Tibial nerve (tissue), 4 donors: ENCODE measurements around the gene COL27A1. TPM values are rescaled to one million over a fixed set of nuclear protein-coding genes. Genes with fewer than 3 reads are reported as not detected.

Source experiments
- DNase-seq, 2 donors: peaks; one replicate each; pipeline ENCODE4 v3.0.0-alpha.2; 2019; ENCODE audit warnings: low spot score in 2 of 2
- H3K27ac ChIP-seq, 4 donors: fragments of 200-600 bp; sonication (generic) in 3 of 4; one replicate each; pipeline ENCODE4 v1.5.1; 2017 to 2019; ENCODE audit warnings: mild to moderate bottlenecking in 1 of 4
- H3K27me3 ChIP-seq, 2 donors: fragments of 200-600 bp; sonication (generic) in 1 of 2; one replicate each; pipeline versions ENCODE4 v1.5.1 to v1.6.0; 2017 to 2019
- H3K36me3 ChIP-seq, 3 donors: fragments of 200-600 bp; sonication (generic); one replicate each; pipeline ENCODE4 v1.5.1; 2018 to 2019
- H3K4me1 ChIP-seq, 4 donors: fragments of 200-600 bp; sonication (generic) in 3 of 4; one replicate each; pipeline ENCODE4 v1.5.1; 2017 to 2019
- H3K4me3 ChIP-seq, 4 donors: fragments of 200-600 bp; sonication (generic) in 3 of 4; one replicate each; pipeline ENCODE4 v1.5.1; 2017 to 2019; ENCODE audit warnings: mild to moderate bottlenecking in 1 of 4, moderate library complexity in 1 of 4
- H3K9me3 ChIP-seq, 4 donors: fragments of 200-600 bp; sonication (generic) in 3 of 4; one replicate each; pipeline ENCODE4 v1.5.1; 2017 to 2019
- CTCF ChIP-seq, 5 experiments: fragments of 200-600 bp in 3 of 5; fragments of 450-650 bp in 2 of 5; sonication (generic) in 3 of 5; IDR thresholded peaks; one replicate each; pipeline ENCODE4 v1.5.1; 2016 to 2019; ENCODE audit warnings: antibody characterized with exemption in 5 of 5, mild to moderate bottlenecking in 3 of 5, moderate library complexity in 2 of 5
- EP300 ChIP-seq, 2 donors: sonication (generic); formaldehyde crosslinking; IDR thresholded peaks; one replicate each; pipeline ENCODE4 v1.6.1; 2017; ENCODE audit warnings: antibody characterized with exemption in 2 of 2, mild to moderate bottlenecking in 1 of 2
- POLR2A ChIP-seq, 2 donors: fragments of 450-650 bp; IDR thresholded peaks; one replicate each; pipeline ENCODE4 v1.6.1; 2017; ENCODE audit warnings: antibody characterized with exemption in 2 of 2, mild to moderate bottlenecking in 2 of 2, moderate library complexity in 2 of 2
- WGBS, 2 donors: methylation state at CpG; one replicate each; pipeline ENCODE4 v1.1.5; 2018; 5-methylcytosine and 5-hydroxymethylcytosine counted together
- total RNA-seq, 4 donors: library from RNA; depleted of rRNA; stranded (reverse); fragments of >200 nt; gene quantifications; one replicate each; pipeline ENCODE4 v1.1.0, GENCODE V29; 2016

The COL27A1 gene
- total RNA-seq, 4 donors from 2014 or later, result 14.9 to 55.8 (median 27.7) TPM

- no peak overlapping the region for H3K4me3 ChIP-seq
- DNase-seq, result no peak
- TF ChIP-seq POLR2A (IDR thresholded peaks at IDR 0.05) (no peak), EP300 (IDR thresholded peaks at IDR 0.05) (no peak), CTCF (IDR thresholded peaks at IDR 0.05) (no peak)
- H3K27me3 ChIP-seq, result no peaks in the 10 kb centered on the region
- H3K9me3 ChIP-seq, result no peaks in the 10 kb centered on the region
- H3K27ac ChIP-seq, result peak overlapping the region in 2 of 4 donors; percentile 56 to 60
- WGBS, 2 donors, result 68 to 77% methylated on average over 6 to 10 of the region's 10 CpGs
- H3K4me1 ChIP-seq, result peaks cover 0 to 73% (median 34%) of the 10 kb centered on the region in 4 donors
- H3K36me3 ChIP-seq, result no peaks in the 10 kb centered on the region
Measured at GRCh38 chr9:114178756-114179450, 23.6 kb downstream of the COL27A1 start.

- WGBS, 2 donors, result 90 to 96% methylated on average over 2 of the region's 2 CpGs
- no peaks in the 10 kb centered on the region for H3K27me3 ChIP-seq
- H3K9me3 ChIP-seq, result no peaks in the 10 kb centered on the region
- no peak for TF ChIP-seq POLR2A (IDR thresholded peaks at IDR 0.05)
- no peak for TF ChIP-seq CTCF (IDR thresholded peaks at IDR 0.05)
- TF ChIP-seq EP300 (IDR thresholded peaks at IDR 0.05), result no peak
- peak overlapping the region in 2 of 4 donors; percentile 56 to 75 for H3K27ac ChIP-seq
- DNase-seq, result no peak
- H3K36me3 ChIP-seq, result no peaks in the 10 kb centered on the region
- H3K4me1 ChIP-seq, result peaks cover 0 to 71% (median 28%) of the 10 kb centered on the region in 4 donors
- no peak overlapping the region for H3K4me3 ChIP-seq
Measured at GRCh38 chr9:114179516-114179915, 24.2 kb downstream of the COL27A1 start.

- no peak for DNase-seq
- TF ChIP-seq EP300 (IDR thresholded peaks at IDR 0.05) (no peak), CTCF (IDR thresholded peaks at IDR 0.05) (no peak), POLR2A (IDR thresholded peaks at IDR 0.05) (no peak)
- Histone ChIP-seq H3K4me1 (peaks cover 0 to 69% (median 17%) of the 10 kb centered on the region in 4 donors), H3K9me3 (no peaks in the 10 kb centered on the region), H3K36me3 (no peaks in the 10 kb centered on the region), H3K4me3 (no peak overlapping the region), H3K27ac (peak overlapping the region in 2 of 4 donors; percentile 74 to 75), H3K27me3 (no peaks in the 10 kb centered on the region)
- WGBS, 2 donors, result 17 to 19% methylated on average over 14 of the region's 14 CpGs
Measured at GRCh38 chr9:114180696-114181606, 25.6 kb downstream of the COL27A1 start.

GRCh38 chr9:114181607-114182409 lies 26.5 kb downstream of the COL27A1 start:
- TF ChIP-seq POLR2A (IDR thresholded peaks at IDR 0.05) (no peak), EP300 (IDR thresholded peaks at IDR 0.05) (no peak), CTCF (IDR thresholded peaks at IDR 0.05) (no peak)
- H3K4me1 ChIP-seq, result peaks cover 0 to 71% (median 14%) of the 10 kb centered on the region in 4 donors
- H3K4me3 ChIP-seq, result no peak overlapping the region
- peak overlapping the region in 2 of 4 donors; percentile 74 to 75 for H3K27ac ChIP-seq
- no peaks in the 10 kb centered on the region for H3K36me3 ChIP-seq
- H3K9me3 ChIP-seq, result no peaks in the 10 kb centered on the region
- H3K27me3 ChIP-seq, result no peaks in the 10 kb centered on the region
- no peak for DNase-seq
- WGBS, 2 donors, result 64 to 70% methylated on average over 9 of the region's 9 CpGs
